Kidney (tissue), 14 donors: ENCODE measurements around the gene OPRD1. TPM values are rescaled to one million over a fixed set of nuclear protein-coding genes. Genes with fewer than 3 reads are reported as not detected.

ENCODE experiments used
- DNase-seq, 5 donors: peaks; one replicate each; pipeline ENCODE4 v3.0.0-alpha.2; 2013 to 2020
- FAIRE-seq: peaks from 2 replicates; lab custom pipeline; 2012; peaks lifted over from hg19 to GRCh38; lab: Jason Lieb, UNC
- H3K27ac ChIP-seq, 2 donors: one replicate each; pipeline ENCODE4 v1.7.0; 2013; ENCODE audit warnings: low read depth in 2 of 2, low read length in 2 of 2, inconsistent platforms in 1 of 2
- H3K27me3 ChIP-seq: one replicate; pipeline ENCODE4 v1.7.1; 2013; ENCODE audit warnings: low read length, inconsistent platforms; ENCODE audit not compliant: control insufficient read depth, insufficient read depth
- H3K36me3 ChIP-seq, 3 donors: one replicate each; pipeline versions ENCODE4 v1.7.0 to v1.7.1; 2013; ENCODE audit warnings: low read length in 3 of 3, control low read depth in 1 of 3, inconsistent platforms in 1 of 3; ENCODE audit not compliant: insufficient read depth in 3 of 3, control insufficient read depth in 2 of 3
- H3K4me1 ChIP-seq, 3 donors: one replicate each; pipeline versions ENCODE4 v1.7.0 to v1.7.1; 2013; ENCODE audit warnings: low read length in 3 of 3, inconsistent platforms in 1 of 3, low read depth in 1 of 3; ENCODE audit not compliant: control insufficient read depth in 2 of 3, insufficient read depth in 2 of 3
- H3K4me3 ChIP-seq, 3 donors: one replicate each; pipeline versions ENCODE4 v1.7.0 to v1.8.1; 2013; ENCODE audit warnings: low read length in 3 of 3, control low read depth in 1 of 3, inconsistent platforms in 1 of 3
- H3K9ac ChIP-seq, 3 donors: one replicate each; pipeline versions ENCODE4 v1.7.0 to v1.7.1; 2013; ENCODE audit warnings: low read length in 3 of 3, control low read depth in 1 of 3, inconsistent platforms in 1 of 3
- H3K9me3 ChIP-seq, 3 donors: one replicate each; pipeline versions ENCODE4 v1.7.0 to v1.7.1; 2013; ENCODE audit warnings: low read length in 3 of 3, control low read depth in 1 of 3, inconsistent platforms in 1 of 3; ENCODE audit not compliant: control insufficient read depth in 2 of 3, insufficient read depth in 1 of 3
- intact Hi-C: fragments of 100-400 bp; cut with DNase I; formaldehyde crosslinking; loops from one replicate; pipeline ENCODE4 v1.11.1; 2022
- polyA plus RNA-seq: library from polyadenylated mRNA; stranded (reverse); fragments of 350-450 nt; fragmentation: Illumina TruSeq; extraction: RNeasy Lipid Tissue Mini Kit (QIAGEN cat#74804); gene quantifications from one replicate; pipeline ENCODE4 v1.2.3, GENCODE V29; 2014; ENCODE audit warnings: low read depth, low replicate concordance; ENCODE audit not compliant: insufficient read depth
- total RNA-seq: library from RNA; stranded (reverse); fragmentation: NEBNext Ultra II Directional; extraction: Animal tissue kit (Norgen Biotek cat#: 25700); gene quantifications from one replicate; pipeline ENCODE4 v1.2.1, GENCODE V29; 2021
- TF ChIP-seq, protein P1 (sequence below): IDR thresholded peaks from 3 replicates; pipeline ENCODE4 v1.5.1; 2012; ENCODE audit warnings: mild to moderate bottlenecking, moderate library complexity, borderline replicate concordance; ENCODE audit not compliant: insufficient read depth; ENCODE audit errors: extremely low read depth
- donor health status: control.
- donor health status: control.
- donor health status: control.
- donor health status: control.
- donor health status: control.
- donor health status: DM: yes; HTN: yes; CAD: no.
- donor health status: Normal renal cell carcinoma (clear cell type).

Gene OPRD1
- total and polyA plus RNA-seq, 2 donors from 2014 or later: not detected

DNA sequence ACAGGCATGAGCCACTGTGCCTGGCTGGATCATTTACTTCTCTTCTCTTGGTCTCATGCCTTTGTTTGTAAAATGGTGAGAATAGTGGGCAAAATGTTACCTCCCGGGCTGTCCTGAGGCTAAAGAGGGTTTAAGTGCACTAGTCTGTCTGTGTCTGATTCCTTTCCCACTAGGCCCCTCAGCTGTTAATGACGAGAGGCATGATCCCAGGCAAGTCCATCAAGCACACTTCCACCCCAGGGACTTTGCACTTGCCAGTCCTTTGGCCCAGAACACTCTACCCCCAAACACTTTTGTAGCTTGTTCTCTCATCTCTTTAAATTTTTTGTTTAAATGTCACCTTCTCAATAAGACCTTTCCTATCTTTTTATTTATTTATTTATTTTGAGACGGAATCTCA is 88.6 kb downstream of the OPRD1 start:
- intact Hi-C loops: no loop called here
- H3K27ac ChIP-seq: no peak overlapping the region
- H3K9me3 ChIP-seq: no peaks in the 10 kb centered on the region
- H3K36me3 ChIP-seq: no peaks in the 10 kb centered on the region
- no peak overlapping the region for H3K4me3 ChIP-seq
- FAIRE-seq (no peak), DNase-seq (no peak)
- peaks cover 0 to 3% (median 0%) of the 10 kb centered on the region in 3 donors for H3K4me1 ChIP-seq
- no peak overlapping the region for H3K9ac ChIP-seq
- H3K27me3 ChIP-seq: no peaks in the 10 kb centered on the region
- TF ChIP-seq, protein P1, sequence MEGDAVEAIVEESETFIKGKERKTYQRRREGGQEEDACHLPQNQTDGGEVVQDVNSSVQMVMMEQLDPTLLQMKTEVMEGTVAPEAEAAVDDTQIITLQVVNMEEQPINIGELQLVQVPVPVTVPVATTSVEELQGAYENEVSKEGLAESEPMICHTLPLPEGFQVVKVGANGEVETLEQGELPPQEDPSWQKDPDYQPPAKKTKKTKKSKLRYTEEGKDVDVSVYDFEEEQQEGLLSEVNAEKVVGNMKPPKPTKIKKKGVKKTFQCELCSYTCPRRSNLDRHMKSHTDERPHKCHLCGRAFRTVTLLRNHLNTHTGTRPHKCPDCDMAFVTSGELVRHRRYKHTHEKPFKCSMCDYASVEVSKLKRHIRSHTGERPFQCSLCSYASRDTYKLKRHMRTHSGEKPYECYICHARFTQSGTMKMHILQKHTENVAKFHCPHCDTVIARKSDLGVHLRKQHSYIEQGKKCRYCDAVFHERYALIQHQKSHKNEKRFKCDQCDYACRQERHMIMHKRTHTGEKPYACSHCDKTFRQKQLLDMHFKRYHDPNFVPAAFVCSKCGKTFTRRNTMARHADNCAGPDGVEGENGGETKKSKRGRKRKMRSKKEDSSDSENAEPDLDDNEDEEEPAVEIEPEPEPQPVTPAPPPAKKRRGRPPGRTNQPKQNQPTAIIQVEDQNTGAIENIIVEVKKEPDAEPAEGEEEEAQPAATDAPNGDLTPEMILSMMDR: no peak

DNA sequence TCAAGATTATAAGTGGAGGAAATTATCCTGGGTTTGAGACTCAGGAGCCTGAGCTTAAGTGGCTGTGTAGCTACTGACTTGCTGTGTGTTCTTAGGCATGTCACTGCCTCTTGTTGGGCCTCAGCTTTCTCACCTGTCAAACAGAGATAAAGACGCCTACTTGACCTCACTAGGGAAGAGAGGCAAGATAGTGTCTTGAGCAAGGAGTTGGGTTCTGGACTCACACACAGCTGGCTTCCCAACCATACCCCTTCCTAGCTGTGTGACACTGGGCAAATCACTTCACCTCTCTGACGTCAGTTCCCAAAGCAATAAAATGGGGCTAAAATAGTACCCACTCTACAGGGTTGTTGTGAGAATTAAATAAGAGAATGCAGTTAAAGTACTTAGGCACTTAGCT is 90.8 kb downstream of the OPRD1 start:
- TF ChIP-seq, protein P1: no peak
- FAIRE-seq (no peak), DNase-seq (no peak)
- Histone ChIP-seq H3K9me3 (no peaks in the 10 kb centered on the region), H3K4me1 (peaks cover 0 to 3% (median 0%) of the 10 kb centered on the region in 3 donors), H3K36me3 (no peaks in the 10 kb centered on the region), H3K27ac (no peak overlapping the region), H3K27me3 (no peaks in the 10 kb centered on the region), H3K4me3 (no peak overlapping the region), H3K9ac (no peak overlapping the region)
- intact Hi-C loops: no loop called here

DNA sequence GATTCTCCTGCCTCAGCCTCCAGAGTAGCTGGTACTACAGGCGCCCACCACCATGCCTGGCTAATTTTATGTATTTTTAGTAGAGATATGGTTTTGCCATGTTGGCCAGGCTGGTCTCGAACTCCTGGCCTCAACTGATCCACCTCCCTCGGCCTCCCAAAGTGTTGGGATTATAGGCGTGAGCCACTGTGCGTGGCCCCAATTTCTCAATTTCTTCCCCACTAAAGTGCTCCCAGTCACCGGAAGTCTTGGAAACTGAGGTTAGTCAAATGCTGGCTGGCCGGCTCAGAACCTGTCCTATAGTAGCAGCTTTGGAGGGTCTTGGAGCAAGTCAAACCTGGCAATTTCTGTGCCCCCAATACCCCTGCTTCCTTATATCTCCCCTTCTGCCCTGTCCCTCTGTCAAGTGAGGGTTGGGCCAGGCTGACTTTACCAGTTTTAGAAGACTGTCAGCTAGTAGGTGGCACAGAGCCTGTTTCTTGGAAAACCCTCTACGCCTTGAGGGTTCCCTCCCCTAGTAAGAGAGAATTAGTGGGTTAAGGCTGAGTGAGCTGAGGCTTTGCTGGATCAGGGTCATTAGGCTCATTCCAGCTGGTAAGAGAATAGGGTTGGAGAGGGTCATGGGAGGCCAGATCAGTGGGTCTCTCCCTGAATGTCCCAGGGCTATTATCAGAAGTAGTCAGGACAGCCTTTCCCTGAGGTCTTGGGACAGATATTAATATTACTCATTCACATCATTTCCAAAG is 94.1 kb downstream of the OPRD1 start:
- no peaks in the 10 kb centered on the region for H3K36me3 ChIP-seq
- H3K4me3 ChIP-seq: no peak overlapping the region
- no peaks in the 10 kb centered on the region for H3K4me1 ChIP-seq
- no peaks in the 10 kb centered on the region for H3K27me3 ChIP-seq
- intact Hi-C loops: no loop called here
- TF ChIP-seq, protein P1: no peak
- H3K9ac ChIP-seq: no peak overlapping the region
- no peaks in the 10 kb centered on the region for H3K9me3 ChIP-seq
- FAIRE-seq: no peak
- H3K27ac ChIP-seq: no peak overlapping the region
- peak in 2 of 5 donors; percentile 54 to 56 for DNase-seq
